Left ventricle myocardium inferior (tissue), 1 donor: ENCODE data around the gene WNK1. TPM values are rescaled to one million over a fixed set of nuclear protein-coding genes. Genes with fewer than 3 reads are reported as not detected.

Source experiments
- DNase-seq: peaks from one replicate; pipeline ENCODE4 v3.0.0-alpha.2; 2020
- H3K27ac ChIP-seq: fragments of 200-600 bp; replicated peaks from 2 replicates; pipeline ENCODE4 v1.8.0; 2021
- H3K27me3 ChIP-seq: fragments of 200-600 bp; 2 replicates; pipeline ENCODE4 v1.8.0; 2021; ENCODE audit warnings: low read depth
- H3K36me3 ChIP-seq: fragments of 200-600 bp; 2 replicates; pipeline ENCODE4 v1.8.0; 2021
- H3K4me1 ChIP-seq: fragments of 200-600 bp; 2 replicates; pipeline ENCODE4 v1.8.0; 2021
- H3K4me3 ChIP-seq: fragments of 200-600 bp; 2 replicates; pipeline ENCODE4 v1.8.0; 2021; ENCODE audit warnings: mild to moderate bottlenecking, moderate library complexity
- H3K9me3 ChIP-seq: fragments of 200-600 bp; replicated peaks from 2 replicates; pipeline ENCODE4 v1.8.0; 2021
- intact Hi-C: fragments of 100-400 bp; cut with micrococcal nuclease; formaldehyde crosslinking; loops from one replicate; pipeline ENCODE4 v1.11.0; 2022
- total RNA-seq: library from RNA; stranded (reverse); fragmentation: NEBNext Ultra II Directional; extraction: Animal tissue kit (Norgen Biotek cat#: 25700); gene quantifications from one replicate; pipeline ENCODE4 v1.2.1, GENCODE V29; 2021
- TF ChIP-seq, protein P1 (sequence below): fragments of 200-600 bp; IDR thresholded peaks from 2 replicates; pipeline ENCODE4 v1.8.0; 2021; ENCODE audit warnings: antibody characterized with exemption, mild to moderate bottlenecking, borderline replicate concordance
- donor health status: DM: no; HTN: yes; CAD: no; lungs with severe emphysema.

The WNK1 gene
- total RNA-seq, 1 donor from 2014 or later, result 289 TPM

DNA sequence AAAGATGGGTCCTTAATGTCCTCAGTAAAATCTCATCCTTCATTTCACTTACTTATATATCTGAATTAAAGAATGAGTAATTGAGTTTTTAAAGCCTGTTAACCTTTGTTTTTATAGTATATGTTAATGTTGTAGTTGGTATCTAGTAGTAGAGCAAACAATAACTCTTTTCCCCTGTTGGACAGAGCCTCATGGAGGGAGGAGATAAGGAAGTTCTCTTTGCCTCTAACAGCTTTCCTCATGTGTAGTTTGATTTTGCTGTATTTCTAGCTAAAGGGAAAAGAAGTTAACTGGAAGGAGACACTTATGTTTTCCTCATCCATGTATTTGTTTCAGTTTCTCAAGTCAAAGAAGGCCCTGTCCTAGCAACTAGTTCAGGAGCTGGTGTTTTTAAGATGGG, 141.8 kb downstream of the WNK1 start:
- Histone ChIP-seq H3K36me3 (peaks cover 96% of the 10 kb centered on the region), H3K4me1 (no peaks in the 10 kb centered on the region), H3K4me3 (no peak overlapping the region), H3K27ac (no peak overlapping the region), H3K27me3 (no peaks in the 10 kb centered on the region), H3K9me3 (no peaks in the 10 kb centered on the region)
- intact Hi-C loops, result no loop called here
- DNase-seq, result no peak
- TF ChIP-seq, protein P1, sequence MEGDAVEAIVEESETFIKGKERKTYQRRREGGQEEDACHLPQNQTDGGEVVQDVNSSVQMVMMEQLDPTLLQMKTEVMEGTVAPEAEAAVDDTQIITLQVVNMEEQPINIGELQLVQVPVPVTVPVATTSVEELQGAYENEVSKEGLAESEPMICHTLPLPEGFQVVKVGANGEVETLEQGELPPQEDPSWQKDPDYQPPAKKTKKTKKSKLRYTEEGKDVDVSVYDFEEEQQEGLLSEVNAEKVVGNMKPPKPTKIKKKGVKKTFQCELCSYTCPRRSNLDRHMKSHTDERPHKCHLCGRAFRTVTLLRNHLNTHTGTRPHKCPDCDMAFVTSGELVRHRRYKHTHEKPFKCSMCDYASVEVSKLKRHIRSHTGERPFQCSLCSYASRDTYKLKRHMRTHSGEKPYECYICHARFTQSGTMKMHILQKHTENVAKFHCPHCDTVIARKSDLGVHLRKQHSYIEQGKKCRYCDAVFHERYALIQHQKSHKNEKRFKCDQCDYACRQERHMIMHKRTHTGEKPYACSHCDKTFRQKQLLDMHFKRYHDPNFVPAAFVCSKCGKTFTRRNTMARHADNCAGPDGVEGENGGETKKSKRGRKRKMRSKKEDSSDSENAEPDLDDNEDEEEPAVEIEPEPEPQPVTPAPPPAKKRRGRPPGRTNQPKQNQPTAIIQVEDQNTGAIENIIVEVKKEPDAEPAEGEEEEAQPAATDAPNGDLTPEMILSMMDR, result no peak

DNA sequence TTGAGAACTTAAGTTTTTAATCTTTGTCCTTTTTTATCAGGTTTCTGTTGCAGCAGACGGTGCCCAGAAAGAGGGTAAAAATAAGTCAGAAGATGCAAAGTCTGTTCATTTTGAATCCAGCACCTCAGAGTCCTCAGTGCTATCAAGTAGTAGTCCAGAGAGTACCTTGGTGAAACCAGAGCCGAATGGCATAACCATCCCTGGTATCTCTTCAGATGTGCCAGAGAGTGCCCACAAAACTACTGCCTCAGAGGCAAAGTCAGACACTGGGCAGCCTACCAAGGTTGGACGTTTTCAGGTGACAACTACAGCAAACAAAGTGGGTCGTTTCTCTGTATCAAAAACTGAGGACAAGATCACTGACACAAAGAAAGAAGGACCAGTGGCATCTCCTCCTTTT, 143.7 kb downstream of the WNK1 start:
- no peak for DNase-seq
- TF ChIP-seq, protein P1, result no peak
- Histone ChIP-seq H3K9me3 (no peaks in the 10 kb centered on the region), H3K36me3 (peaks cover 96% of the 10 kb centered on the region), H3K4me1 (no peaks in the 10 kb centered on the region), H3K27me3 (no peaks in the 10 kb centered on the region), H3K4me3 (no peak overlapping the region), H3K27ac (no peak overlapping the region)
- intact Hi-C loops, result no loop called here

DNA sequence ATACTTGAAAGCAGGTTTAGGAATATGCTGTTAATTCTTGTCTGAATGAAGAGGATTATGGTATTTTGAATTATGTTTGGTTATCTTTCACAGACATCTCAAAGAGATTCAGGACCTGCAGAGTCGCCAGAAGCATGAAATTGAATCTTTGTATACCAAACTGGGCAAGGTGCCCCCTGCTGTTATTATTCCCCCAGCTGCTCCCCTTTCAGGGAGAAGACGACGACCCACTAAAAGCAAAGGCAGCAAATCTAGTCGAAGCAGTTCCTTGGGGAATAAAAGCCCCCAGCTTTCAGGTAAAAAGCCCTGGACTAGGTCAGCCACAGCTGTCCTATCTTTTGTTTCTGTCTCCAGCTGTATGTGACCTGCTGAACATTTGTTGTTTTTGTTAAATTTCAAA, 145.0 kb downstream of the WNK1 start:
- Histone ChIP-seq H3K27me3 (no peaks in the 10 kb centered on the region), H3K9me3 (no peaks in the 10 kb centered on the region), H3K36me3 (peaks cover 97% of the 10 kb centered on the region), H3K4me3 (no peak overlapping the region), H3K4me1 (peaks cover under 1% of the 10 kb centered on the region), H3K27ac (no peak overlapping the region)
- intact Hi-C loops, result no loop called here
- no peak for DNase-seq
- TF ChIP-seq, protein P1, result no peak

DNA sequence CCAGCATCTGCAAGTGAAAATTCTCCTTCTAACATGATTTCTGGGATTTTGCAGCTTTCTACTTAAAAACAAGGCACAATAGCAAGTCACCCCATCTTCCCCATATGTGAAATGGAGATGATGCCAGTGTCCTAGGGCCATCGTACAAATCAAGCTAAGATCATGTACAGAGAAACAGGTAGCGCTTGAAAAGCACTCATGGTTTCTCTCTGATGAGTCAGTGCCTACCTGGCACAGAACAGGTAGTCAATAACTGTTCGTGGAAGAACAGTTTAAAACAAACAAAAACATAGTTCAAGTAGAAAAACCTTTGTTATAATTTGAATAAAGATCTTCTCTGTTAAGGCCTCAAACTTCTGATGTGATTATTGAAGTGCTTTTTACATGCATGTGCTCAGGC, 150.2 kb downstream of the WNK1 start:
- no peak overlapping the region for H3K4me3 ChIP-seq
- no peaks in the 10 kb centered on the region for H3K9me3 ChIP-seq
- no peak overlapping the region for H3K27ac ChIP-seq
- intact Hi-C loops, result no loop called here
- H3K36me3 ChIP-seq, result peaks cover 100% of the 10 kb centered on the region
- TF ChIP-seq, protein P1, result no peak
- no peaks in the 10 kb centered on the region for H3K27me3 ChIP-seq
- H3K4me1 ChIP-seq, result peaks cover 21% of the 10 kb centered on the region
- no peak for DNase-seq

DNA sequence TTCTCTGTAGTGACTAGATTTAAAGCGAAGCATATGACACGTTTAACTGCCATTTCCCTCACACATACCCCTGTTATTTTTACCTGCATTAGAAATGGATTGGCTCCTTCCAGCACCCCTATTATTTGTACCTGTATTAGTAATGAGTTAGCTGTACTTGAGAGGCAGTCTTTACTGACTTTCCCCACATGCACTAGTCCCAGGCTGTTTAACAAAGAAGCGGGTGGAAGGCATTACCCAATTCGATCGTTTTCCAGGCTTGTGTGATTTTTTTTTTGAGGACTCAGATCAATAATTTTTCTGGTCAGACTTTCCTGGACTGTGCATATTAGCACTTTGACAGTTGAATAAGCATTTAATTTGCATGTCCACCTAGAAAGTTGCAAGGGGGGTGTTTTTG, 150.7 kb downstream of the WNK1 start:
- no peaks in the 10 kb centered on the region for H3K9me3 ChIP-seq

More for the DNA sequence above, 150.7 kb downstream of the WNK1 start:
- no peak for DNase-seq
- H3K4me3 ChIP-seq, result no peak overlapping the region
- H3K4me1 ChIP-seq, result peaks cover 21% of the 10 kb centered on the region
- H3K27me3 ChIP-seq, result no peaks in the 10 kb centered on the region
- peaks cover 100% of the 10 kb centered on the region for H3K36me3 ChIP-seq
- H3K27ac ChIP-seq, result no peak overlapping the region
- intact Hi-C loops, result no loop called here
- TF ChIP-seq, protein P1, result no peak
